Small intestine (tissue), 7 donors: ENCODE data around the gene FGF9. TPM values are rescaled to one million over a fixed set of nuclear protein-coding genes. Genes with fewer than 3 reads are reported as not detected.

Experiments
- DNase-seq, 2 donors: peaks; one replicate each; pipeline versions ENCODE4 v3.0.0 to v3.0.0-alpha.2; 2013
- FAIRE-seq: peaks from 2 replicates; lab custom pipeline; 2012; peaks lifted over from hg19 to GRCh38; lab: Jason Lieb, UNC
- H3K27ac ChIP-seq, 3 donors: one replicate each; pipeline ENCODE4 v1.5.1; 2013; ENCODE audit warnings: low read length in 2 of 3, mild to moderate bottlenecking in 2 of 3, control low read depth in 1 of 3, inconsistent platforms in 1 of 3, low read depth in 1 of 3, moderate library complexity in 1 of 3
- H3K27me3 ChIP-seq, 3 donors: one replicate each; pipeline ENCODE4 v1.6.1; 2013; ENCODE audit warnings: low read length in 3 of 3, inconsistent platforms in 1 of 3; ENCODE audit not compliant: control insufficient read depth in 3 of 3, insufficient read depth in 3 of 3
- H3K36me3 ChIP-seq, 3 donors: one replicate each; pipeline ENCODE4 v1.6.1; 2013; ENCODE audit warnings: low read length in 3 of 3, inconsistent platforms in 1 of 3, low read depth in 1 of 3, mild to moderate bottlenecking in 1 of 3, moderate library complexity in 1 of 3; ENCODE audit not compliant: control insufficient read depth in 3 of 3, insufficient read depth in 2 of 3
- H3K4me1 ChIP-seq, 3 donors: one replicate each; pipeline ENCODE4 v1.6.1; 2013; ENCODE audit warnings: low read length in 2 of 3, inconsistent platforms in 1 of 3, low read depth in 1 of 3, mild to moderate bottlenecking in 1 of 3, moderate library complexity in 1 of 3; ENCODE audit not compliant: control insufficient read depth in 3 of 3, insufficient read depth in 2 of 3
- H3K4me3 ChIP-seq, 3 donors: one replicate each; pipeline ENCODE4 v1.5.1; 2013; ENCODE audit warnings: low read length in 3 of 3, control low read depth in 1 of 3, inconsistent platforms in 1 of 3, low read depth in 1 of 3, mild to moderate bottlenecking in 1 of 3, moderate library complexity in 1 of 3
- H3K9me3 ChIP-seq, 2 donors: one replicate each; pipeline ENCODE4 v1.6.1; 2013; ENCODE audit warnings: low read depth in 1 of 2, low read length in 1 of 2; ENCODE audit not compliant: control insufficient read depth in 2 of 2, insufficient read depth in 1 of 2
- WGBS, 3 donors: extraction: QIAGEN DNeasy Blood & Tissue Kit; methylation state at CpG; one replicate each; pipeline ENCODE4 v1.1.7; 2013; 5-methylcytosine and 5-hydroxymethylcytosine counted together
- polyA plus RNA-seq, 4 donors: library from polyadenylated mRNA; stranded (reverse) in 3 of 4; unstranded in 1 of 4; fragments of 200-250 nt in 3 of 4; fragments of 120-200 nt in 1 of 4; gene quantifications; one replicate each; pipeline versions ENCODE4 v1.2.1 to v1.2.3, GENCODE V29; 2013
- donor health status: healthy with polysubstance abuse.
- donor health status: control.
- donor health status: control.
- donor health status: Bipolar disorder and iron deficiency.
- donor health status: healthy.

Gene FGF9
- polyA plus RNA-seq, 4 donors: 0.22 to 15.2 (median 0.34) TPM

- DNase-seq (no peak), FAIRE-seq (no peak)
- H3K27ac ChIP-seq: no peak overlapping the region
- WGBS, 3 donors: 59 to 70% (median 59%) methylated on average over 2 of the region's 2 CpGs
- H3K9me3 ChIP-seq: no peaks in the 10 kb centered on the region
- H3K27me3 ChIP-seq: no peaks in the 10 kb centered on the region
- H3K36me3 ChIP-seq: peaks cover 0 to 16% (median 0%) of the 10 kb centered on the region in 3 donors
- no peaks in the 10 kb centered on the region for H3K4me1 ChIP-seq
- H3K4me3 ChIP-seq: no peak overlapping the region
These were observed 20.1 kb downstream of the FGF9 start for GRCh38 chr13:21690955-21691354.

GRCh38 chr13:21691500-21691899 lies 20.6 kb downstream of the FGF9 start:
- no peak overlapping the region for H3K4me3 ChIP-seq
- H3K36me3 ChIP-seq: peaks cover 0 to 16% (median 0%) of the 10 kb centered on the region in 3 donors
- H3K27ac ChIP-seq: no peak overlapping the region
- H3K4me1 ChIP-seq: no peaks in the 10 kb centered on the region
- FAIRE-seq (no peak), DNase-seq (no peak)
- H3K27me3 ChIP-seq: no peaks in the 10 kb centered on the region
- no peaks in the 10 kb centered on the region for H3K9me3 ChIP-seq
- WGBS, 3 donors: 85 to 97% (median 90%) methylated on average over 10 of the region's 10 CpGs

- Histone ChIP-seq H3K9me3 (no peaks in the 10 kb centered on the region), H3K4me1 (no peaks in the 10 kb centered on the region), H3K4me3 (no peak overlapping the region), H3K36me3 (peaks cover 0 to 16% (median 0%) of the 10 kb centered on the region in 3 donors), H3K27me3 (no peaks in the 10 kb centered on the region), H3K27ac (no peak overlapping the region)
- DNase-seq: no peak
- FAIRE-seq: no peak
- 84 to 89% (median 86%) methylated on average over 5 of the region's 5 CpGs for WGBS, 3 donors
These were observed 21.1 kb downstream of the FGF9 start for GRCh38 chr13:21691928-21692327.

GRCh38 chr13:21694831-21695230 lies 24.0 kb downstream of the FGF9 start:
- H3K27ac ChIP-seq: no peak overlapping the region
- no peaks in the 10 kb centered on the region for H3K4me1 ChIP-seq
- no peaks in the 10 kb centered on the region for H3K9me3 ChIP-seq
- no peak overlapping the region for H3K4me3 ChIP-seq
- WGBS, 3 donors: 68 to 84% (median 75%) methylated on average over 4 of the region's 4 CpGs
- DNase-seq (no peak), FAIRE-seq (no peak)
- H3K27me3 ChIP-seq: no peaks in the 10 kb centered on the region
- H3K36me3 ChIP-seq: peaks cover 0 to 14% (median 0%) of the 10 kb centered on the region in 3 donors

- H3K27me3 ChIP-seq: no peaks in the 10 kb centered on the region
- 36 to 53% (median 47%) methylated on average over 4 of the region's 4 CpGs for WGBS, 3 donors
- peak in 1 of 2 donors; percentile 54 for DNase-seq
- FAIRE-seq: no peak
- H3K4me1 ChIP-seq: no peaks in the 10 kb centered on the region
- H3K27ac ChIP-seq: no peak overlapping the region
- H3K9me3 ChIP-seq: no peaks in the 10 kb centered on the region
- H3K36me3 ChIP-seq: peaks cover 0 to 13% (median 0%) of the 10 kb centered on the region in 3 donors
- no peak overlapping the region for H3K4me3 ChIP-seq
These were observed 24.7 kb downstream of the FGF9 start for GRCh38 chr13:21695546-21695945.

GRCh38 chr13:21696865-21697448 lies 26.1 kb downstream of the FGF9 start:
- WGBS, 3 donors: 70 to 79% (median 75%) methylated on average over 3 of the region's 3 CpGs
- Histone ChIP-seq H3K4me1 (no peaks in the 10 kb centered on the region), H3K9me3 (no peaks in the 10 kb centered on the region), H3K4me3 (no peak overlapping the region), H3K36me3 (peaks cover 0 to 15% (median 0%) of the 10 kb centered on the region in 3 donors), H3K27ac (no peak overlapping the region), H3K27me3 (no peaks in the 10 kb centered on the region)
- no peak for FAIRE-seq
- peak; percentile 24 to 54 for DNase-seq

GRCh38 chr13:21698817-21699679 lies 28.2 kb downstream of the FGF9 start:
- FAIRE-seq (no peak), DNase-seq (no peak)
- no peaks in the 10 kb centered on the region for H3K9me3 ChIP-seq
- H3K27me3 ChIP-seq: no peaks in the 10 kb centered on the region
- 73 to 88% (median 82%) methylated on average over 5 of the region's 5 CpGs for WGBS, 3 donors
- H3K27ac ChIP-seq: no peak overlapping the region
- peaks cover 0 to 13% (median 0%) of the 10 kb centered on the region in 3 donors for H3K36me3 ChIP-seq
- no peak overlapping the region for H3K4me3 ChIP-seq
- no peaks in the 10 kb centered on the region for H3K4me1 ChIP-seq

- H3K27me3 ChIP-seq: no peaks in the 10 kb centered on the region
- no peak overlapping the region for H3K4me3 ChIP-seq
- no peak for DNase-seq
- 92 to 98% (median 94%) methylated on average over 10 of the region's 10 CpGs for whole genome bisulfite sequencing, 3 donors
- H3K9me3 ChIP-seq: no peaks in the 10 kb centered on the region
- no peak for FAIRE-seq
- H3K27ac ChIP-seq: no peak overlapping the region
- peaks cover 0 to 13% (median 0%) of the 10 kb centered on the region in 3 donors for H3K36me3 ChIP-seq
- H3K4me1 ChIP-seq: no peaks in the 10 kb centered on the region
These were observed 30.6 kb downstream of the FGF9 start for GRCh38 chr13:21701460-21701859.
